GM21381 (cell line): ENCODE results near the gene PIPOX.

Experiments
- ATAC-seq: cut with Tn5 transposase; IDR thresholded peaks from one replicate; pipeline ENCODE4 v1.9.1; 2021; ENCODE audit warnings: mild to moderate bottlenecking, moderate library complexity; ENCODE audit not compliant: unreplicated experiment

PIPOX gene

GRCh38 chr17:29046473-29046839 lies 3.5 kb downstream of the PIPOX start:
- ATAC-seq, result no peak

DNA sequence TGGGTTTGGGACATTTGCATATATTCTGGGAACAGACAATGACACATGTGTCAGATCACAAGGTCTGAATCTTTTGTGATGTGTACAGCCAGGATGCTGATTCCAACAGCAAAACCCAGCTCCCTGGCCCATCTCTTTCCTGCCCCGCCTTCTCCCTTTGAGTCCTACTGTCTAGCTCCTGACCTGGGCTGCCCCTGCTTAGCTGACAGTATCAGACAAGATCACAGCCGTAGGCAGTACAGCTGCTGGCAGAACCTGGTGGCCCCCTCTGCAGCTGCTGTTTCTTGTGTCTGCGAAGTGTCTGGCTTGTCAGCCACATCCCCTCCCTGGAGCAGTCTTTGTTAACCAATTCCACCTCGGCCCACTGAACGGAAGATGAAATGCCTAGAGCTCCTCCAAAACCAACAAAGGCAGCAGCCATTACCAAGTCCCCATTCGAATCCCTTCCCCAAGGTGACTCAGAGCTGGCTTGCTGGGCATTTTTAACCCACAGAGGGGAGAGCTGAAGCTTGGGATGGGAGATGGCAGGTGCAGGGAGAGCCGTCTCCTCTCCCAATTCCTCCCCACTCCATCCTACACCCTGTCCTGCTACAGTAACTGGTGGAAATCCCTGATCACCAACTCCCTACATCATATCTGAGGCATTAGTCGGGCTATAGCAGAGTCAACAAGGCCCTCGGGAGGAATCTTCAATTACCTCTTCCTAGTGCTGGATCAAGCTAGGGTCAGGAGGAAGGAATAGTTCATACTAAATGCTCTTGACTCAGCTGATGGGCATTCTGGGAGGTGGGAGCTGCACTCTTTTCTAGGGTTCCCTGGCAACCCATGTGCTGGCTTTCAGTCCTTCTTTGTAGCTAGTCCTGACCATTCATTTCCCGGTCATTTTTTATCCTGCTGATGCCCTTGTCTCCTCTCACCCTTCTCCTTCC lies 5.8 kb downstream of the PIPOX start:
- ATAC-seq, result no peak

DNA sequence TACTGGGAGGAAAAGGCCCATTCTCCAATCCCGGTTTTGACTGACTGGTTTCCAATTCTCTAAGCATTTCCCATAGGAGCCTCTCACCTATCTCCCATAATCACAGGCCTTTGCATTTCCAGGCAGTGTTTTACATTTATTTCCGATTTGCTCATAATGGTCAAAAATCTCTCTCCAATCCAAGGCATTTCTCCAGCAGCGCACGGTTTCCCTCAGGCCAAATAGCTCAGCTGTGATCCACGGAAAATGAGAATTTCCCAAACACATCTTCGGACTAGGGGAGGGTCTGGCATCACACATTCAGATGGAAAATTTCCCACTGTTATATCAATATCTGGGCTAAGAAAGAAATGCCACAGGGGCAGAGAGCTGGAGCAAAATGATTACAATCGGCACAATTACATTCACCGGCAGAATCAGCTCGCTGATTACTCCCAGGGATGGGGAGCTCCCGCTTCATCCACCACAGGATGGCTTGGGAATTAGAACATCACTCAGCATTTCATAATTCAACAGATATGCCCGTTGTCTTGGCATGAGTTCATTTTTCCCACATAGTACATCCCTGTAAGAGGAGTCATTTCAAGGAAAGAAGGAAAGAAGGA lies 6.7 kb downstream of the PIPOX start:
- no peak for ATAC-seq

GRCh38 chr17:29050176-29050575 lies 7.2 kb downstream of the PIPOX start:
- no peak for ATAC-seq

DNA sequence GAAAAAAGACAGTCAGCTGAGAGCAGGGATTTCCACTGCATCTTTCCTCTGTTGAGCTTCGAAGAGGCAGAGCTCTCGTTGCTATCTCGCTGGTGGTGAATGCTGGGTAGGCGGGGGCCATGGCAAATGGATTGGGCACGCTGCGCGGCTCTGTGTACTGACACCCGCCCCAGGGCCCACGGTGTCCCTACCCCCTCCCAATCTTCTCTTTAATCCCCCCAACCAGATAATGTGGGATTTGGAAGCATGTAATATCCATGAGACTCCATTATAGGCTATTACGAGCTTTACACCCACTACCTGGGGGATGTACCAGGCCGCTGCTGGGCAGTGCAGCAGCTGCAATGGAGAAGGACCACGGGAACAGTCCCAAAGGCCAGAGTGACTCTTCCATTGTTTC lies 8.3 kb downstream of the PIPOX start:
- ATAC-seq, result no peak

DNA sequence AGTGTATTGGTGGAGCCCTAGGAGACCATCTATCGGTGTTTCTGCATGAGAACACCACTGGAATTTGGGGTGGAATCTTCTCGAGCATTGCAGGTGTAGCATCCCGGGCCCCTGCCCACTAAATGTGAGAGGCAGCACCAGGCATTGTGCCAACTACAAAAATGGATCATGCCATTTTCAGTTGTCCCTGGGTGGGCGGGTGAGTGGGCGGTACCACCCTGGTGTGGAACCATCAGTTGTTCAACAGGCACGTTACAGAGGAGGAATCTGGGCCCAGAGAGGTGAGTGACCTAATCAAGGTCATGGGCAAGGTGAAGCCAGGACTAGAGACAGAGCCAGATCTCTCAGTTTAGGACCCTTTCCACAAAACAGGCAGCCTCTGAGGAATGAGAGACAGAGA lies 8.8 kb downstream of the PIPOX start:
- no peak for ATAC-seq

DNA sequence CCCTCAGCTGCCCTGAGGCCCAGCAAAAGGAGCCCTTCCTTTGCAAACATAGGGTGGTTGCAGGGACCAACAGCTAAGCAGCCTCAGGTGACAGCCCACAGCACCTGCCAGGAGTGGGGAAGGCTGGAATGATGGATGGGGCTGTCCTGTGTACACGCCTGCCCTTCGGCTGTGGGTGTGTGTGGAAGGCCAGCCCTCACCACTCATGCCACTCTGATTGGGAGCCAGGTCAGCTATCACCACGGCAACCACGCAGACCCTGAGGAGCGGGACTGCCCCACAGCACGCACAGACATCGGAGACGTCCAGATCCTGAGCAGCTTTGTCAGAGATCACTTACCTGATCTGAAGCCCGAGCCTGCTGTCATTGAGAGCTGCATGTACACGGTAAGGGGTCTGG lies 11.9 kb downstream of the PIPOX start:
- no peak for ATAC-seq

DNA sequence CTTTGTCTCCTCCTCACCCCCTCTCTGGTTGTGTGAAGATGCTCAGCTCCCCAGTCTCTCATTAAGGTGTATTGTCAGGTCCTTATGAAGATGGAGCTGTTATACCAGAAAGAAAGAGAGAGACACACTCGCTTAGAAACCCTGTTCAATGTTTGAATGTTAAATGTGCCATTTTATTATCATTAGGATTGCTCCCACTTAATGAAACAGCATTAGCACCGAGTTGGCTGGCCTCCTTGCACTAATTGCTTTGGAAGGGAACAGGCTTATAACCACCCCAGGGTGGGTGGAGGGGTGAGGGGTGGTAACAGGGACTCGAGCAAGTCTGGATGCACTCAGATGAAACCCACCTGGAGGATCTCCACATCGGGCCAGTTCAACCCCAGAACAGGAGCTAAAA lies 14.4 kb downstream of the PIPOX start:
- no peak for ATAC-seq

DNA sequence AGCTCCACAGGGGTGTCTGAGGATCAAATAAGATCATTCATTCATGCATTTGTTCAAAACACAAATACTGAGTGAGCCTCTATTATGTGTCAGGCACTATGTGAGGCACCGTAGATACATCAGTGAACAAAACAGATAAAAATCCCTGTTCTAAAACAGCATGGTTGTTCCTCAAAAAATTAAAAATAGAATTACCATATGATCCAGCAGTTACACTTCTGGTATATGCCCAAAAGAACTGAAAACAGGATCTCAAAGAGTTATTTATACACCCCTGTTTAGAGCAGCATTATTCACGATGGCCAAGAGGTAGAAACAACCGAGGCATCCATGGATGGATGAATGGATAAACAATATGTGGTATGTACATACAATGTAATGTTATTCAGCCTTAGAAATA lies 15.4 kb downstream of the PIPOX start:
- ATAC-seq, result no peak

GRCh38 chr17:29059281-29059680 lies 16.3 kb downstream of the PIPOX start:
- no peak for ATAC-seq

GRCh38 chr17:29060475-29060874 lies 17.5 kb downstream of the PIPOX start:
- ATAC-seq, result no peak

GRCh38 chr17:29061036-29061435 lies 18.1 kb downstream of the PIPOX start:
- no peak for ATAC-seq

- ATAC-seq, result no peak
These were observed 19.3 kb downstream of the PIPOX start for GRCh38 chr17:29062215-29062614.

GRCh38 chr17:29063992-29064391 lies 21.1 kb downstream of the PIPOX start:
- no peak for ATAC-seq

- no peak for ATAC-seq
These were observed 23.1 kb downstream of the PIPOX start for GRCh38 chr17:29066047-29066446.

- no peak for ATAC-seq
These were observed 23.7 kb downstream of the PIPOX start for GRCh38 chr17:29066606-29067005.

DNA sequence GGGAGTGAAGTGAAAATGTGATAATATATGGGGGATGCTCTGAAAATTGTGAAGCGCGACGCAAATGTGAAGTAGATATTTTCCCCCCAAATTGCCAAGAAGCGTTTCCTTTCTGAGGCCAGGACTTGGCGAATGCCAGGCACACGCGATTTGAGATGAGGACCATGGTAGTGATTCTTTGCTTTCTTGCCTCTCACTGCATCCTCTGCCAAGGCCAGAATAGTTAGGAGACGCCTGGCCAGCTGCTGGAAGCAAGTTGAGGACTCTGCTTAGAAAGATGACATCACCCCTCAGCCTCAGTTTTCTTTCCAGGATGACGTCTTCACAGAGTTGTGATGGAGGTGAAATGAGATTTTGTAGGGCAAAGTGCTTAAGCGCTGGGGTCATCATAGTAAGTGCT lies 25.9 kb downstream of the PIPOX start:
- no peak for ATAC-seq

DNA sequence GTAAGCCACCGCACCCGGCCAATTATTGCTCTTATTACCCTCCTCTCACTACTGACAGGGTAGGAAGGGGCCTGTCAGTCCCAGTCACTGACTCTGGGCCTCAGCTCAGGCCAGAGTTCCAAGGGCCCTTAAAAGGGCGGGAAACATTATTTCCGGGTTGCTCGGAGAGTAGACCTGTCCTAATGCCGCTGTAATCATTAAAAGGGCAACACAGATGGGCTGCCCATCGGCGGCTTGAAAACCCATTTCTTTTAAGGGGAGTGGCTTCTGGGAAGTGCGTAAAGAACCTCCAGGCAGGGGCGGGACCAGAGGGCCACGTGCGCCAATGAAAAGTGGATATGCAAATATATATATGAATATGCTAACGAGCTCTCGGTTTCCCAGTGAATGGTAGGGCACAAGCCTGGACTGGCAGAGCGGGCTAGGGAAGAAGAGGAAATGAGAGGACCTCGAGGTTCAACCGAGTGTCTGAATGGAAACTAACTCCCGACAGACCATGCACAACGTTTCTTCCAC lies 26.6 kb downstream of the PIPOX start:
- no peak for ATAC-seq

DNA sequence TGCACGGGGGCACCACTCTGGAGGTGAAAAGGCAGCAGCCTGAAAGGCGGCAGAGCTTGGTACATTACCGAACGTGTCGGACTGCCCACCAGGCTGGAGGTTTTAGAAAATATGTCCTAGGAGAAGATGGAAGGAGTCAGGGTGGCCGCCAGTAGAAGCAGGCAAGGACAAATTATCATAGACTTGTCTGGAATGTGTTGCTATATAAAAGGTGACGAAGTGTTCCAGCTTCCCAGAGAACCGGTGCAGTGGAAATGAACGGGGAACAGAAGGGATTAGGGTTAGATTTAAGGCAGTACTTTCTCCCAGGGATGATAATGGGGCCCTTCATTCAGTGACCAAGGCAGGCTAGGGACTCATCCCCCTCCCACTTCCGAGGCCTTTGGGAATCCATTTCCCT lies 27.4 kb downstream of the PIPOX start:
- no peak for ATAC-seq

- no peak for ATAC-seq
These were observed 27.8 kb downstream of the PIPOX start for GRCh38 chr17:29070781-29071180.

GRCh38 chr17:29071303-29071702 lies 28.4 kb downstream of the PIPOX start:
- ATAC-seq, result no peak

GRCh38 chr17:29073045-29073444 lies 30.1 kb downstream of the PIPOX start:
- no peak for ATAC-seq
